COR-L47 (cell line): ENCODE measurements around the gene OR2H1.

ENCODE experiments used
- DNase-seq: peaks from one replicate; lab custom pipeline; 2025; lab: John Stamatoyannopoulos, UW

Gene OR2H1

DNA sequence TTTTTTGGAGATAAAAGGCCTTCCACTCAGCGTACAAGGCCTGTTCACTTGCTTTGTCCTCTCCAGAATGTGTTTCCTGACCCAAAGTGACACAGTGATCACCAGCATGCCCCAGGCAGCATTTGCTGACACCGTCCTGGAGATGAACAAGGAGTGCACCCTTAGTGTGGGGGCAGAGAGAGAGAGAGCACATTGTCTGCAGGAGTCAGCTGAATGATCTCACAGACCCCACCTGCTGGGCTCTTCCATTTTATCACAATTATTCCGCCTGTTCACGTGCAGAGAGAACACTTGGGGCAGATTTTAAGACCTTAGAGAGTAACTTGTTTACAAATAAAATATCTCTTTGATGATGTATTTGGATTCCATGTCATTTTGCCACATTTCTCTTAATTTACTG lies 53.2 kb downstream of the OR2H1 start:
- DNase-seq: no peak

GRCh38 chr6:29510746-29511300 lies 53.9 kb downstream of the OR2H1 start:
- no peak for DNase-seq
